ENCODE measurements around the gene SERPINA4.

- TF ChIP-seq YY1 (IDR thresholded peaks at IDR 0.05; ENCODE audit: low read depth) (no peak), CEBPB (IDR thresholded peaks at IDR 0.05) (no peak), EP300 (IDR thresholded peaks at IDR 0.05; ENCODE audit: borderline replicate concordance) (no peak), REST (IDR thresholded peaks at IDR 0.05; ENCODE audit: low read depth) (no peak), EGR1 (IDR thresholded peaks at IDR 0.05) (no peak), RAD21 (IDR thresholded peaks at IDR 0.05; ENCODE audit: low read depth) (no peak), FOXM1 (IDR thresholded peaks at IDR 0.05; ENCODE audit: borderline replicate concordance, low read depth) (no peak), CREB1 (IDR thresholded peaks at IDR 0.05; ENCODE audit: low read depth) (no peak), TCF12 (IDR thresholded peaks at IDR 0.05; ENCODE audit: low read depth) (no peak), TEAD4 (IDR thresholded peaks at IDR 0.05) (no peak), NFIC (IDR thresholded peaks at IDR 0.05) (no peak), TAF1 (IDR thresholded peaks at IDR 0.05; ENCODE audit: low read depth) (no peak), ZBTB7A (IDR thresholded peaks at IDR 0.05; ENCODE audit: low read depth) (no peak)
- TF ChIP-seq, protein P1, sequence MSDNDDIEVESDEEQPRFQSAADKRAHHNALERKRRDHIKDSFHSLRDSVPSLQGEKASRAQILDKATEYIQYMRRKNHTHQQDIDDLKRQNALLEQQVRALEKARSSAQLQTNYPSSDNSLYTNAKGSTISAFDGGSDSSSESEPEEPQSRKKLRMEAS (IDR thresholded peaks at IDR 0.05): no peak
These were observed 391 bp downstream of the SERPINA4 start for GRCh38 chr14:94561656-94562010.
